Fibroblast of skin of right quadriceps (primary cell): ENCODE measurements around the gene FXR2.
"Not testable (repeated sequence)": the region's sequence is repeated elsewhere in the genome, so short reads cannot be mapped to it uniquely, and the experiment has no call there.

Experiments
- DNase-seq: peaks from one replicate; pipeline ENCODE4 v3.0.0-alpha.2; 2013

Gene FXR2

DNA sequence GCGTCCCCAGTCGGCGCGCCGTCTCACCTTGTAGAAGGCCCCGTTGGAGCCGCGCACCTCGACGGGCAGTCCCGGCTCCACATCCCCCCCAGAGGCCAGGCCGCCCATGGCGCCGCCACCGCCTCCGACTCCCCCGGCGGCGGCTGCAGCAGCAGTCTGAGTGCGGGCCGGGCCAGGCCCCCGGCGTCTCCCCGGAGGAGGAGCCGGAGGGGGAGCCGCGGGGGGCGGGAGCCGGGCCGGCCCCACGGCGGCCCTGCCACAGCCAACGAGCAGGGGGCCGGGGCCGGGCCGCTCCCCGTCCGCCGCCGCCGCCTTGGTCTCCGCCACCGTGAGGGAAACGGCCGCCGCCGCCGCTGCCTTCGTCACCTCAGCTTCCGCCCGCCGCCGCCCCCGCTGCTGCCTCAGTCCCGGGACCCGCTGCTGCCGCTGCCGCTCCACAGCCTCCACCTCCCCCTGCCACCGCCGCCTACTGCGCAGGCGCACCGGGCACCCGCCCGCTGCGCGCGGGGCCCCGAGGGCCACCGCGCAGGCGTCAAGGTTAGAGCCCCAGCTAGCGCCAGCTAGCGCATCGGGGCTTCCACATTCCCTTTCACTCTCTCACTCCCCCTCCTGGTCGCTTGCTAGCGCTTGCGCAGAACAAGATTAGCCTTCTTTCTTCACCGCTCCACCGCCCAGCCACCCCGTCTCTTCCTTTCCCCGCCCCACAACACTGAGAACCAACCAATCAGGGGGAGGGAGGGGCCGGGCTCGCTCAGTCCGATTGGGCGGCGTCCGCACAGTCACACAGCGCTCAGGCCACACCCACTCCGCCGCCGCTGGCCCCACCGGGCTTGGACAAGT, at the start of gene FXR2:
TSS of gene FXR2 (minus strand) at position 473 of the 840 bp plus-strand sequence. CDS start at position 108, 365 bp downstream.
- peak; percentile 100 for DNase-seq

DNA sequence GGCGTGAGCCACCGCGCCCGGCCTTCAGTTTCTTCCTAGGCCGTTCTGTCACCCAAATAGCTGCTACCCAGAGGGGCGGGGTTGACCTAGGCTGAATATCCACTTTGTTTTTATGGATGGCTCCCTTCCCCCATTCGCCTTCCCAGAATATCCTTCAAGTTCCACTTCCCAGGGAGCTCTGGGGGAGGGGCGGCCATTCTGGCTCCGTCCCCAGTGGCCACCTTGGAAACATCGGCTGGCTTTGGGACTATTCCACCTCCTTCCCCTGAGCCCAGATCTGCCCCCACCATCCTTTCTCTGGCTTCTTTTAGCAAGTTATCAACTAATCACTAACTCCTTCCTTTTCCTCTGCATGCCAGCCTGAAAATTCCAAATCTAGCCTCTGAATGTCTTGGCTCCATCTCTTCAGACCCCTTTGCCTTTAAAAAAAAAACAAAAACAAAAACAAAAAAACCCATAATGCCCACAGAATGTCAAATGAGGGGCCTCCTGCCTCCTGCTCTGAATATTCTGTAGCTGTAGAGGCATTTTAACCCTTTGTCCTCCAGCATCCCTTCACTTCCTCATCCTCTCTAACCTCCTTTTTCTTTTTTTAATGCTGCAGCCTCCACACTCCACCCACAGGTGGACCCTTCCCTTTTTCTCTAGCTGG, 42.4 kb upstream of the FXR2 start:
- no peak for DNase-seq

DNA sequence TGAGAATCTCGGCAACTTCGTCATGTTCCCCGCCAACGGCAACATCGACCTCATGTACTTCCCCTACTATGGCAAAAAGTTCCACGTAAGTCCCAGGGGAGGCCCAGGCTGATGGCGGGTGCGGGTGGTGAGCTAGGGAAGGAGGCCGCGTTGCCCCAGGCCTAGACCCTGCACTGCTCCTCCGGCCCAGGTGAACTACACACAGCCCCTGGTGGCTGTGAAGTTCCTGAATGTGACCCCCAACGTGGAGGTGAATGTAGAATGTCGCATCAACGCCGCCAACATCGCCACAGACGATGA, 40.8 kb upstream of the FXR2 start:
- no peak for DNase-seq

DNA sequence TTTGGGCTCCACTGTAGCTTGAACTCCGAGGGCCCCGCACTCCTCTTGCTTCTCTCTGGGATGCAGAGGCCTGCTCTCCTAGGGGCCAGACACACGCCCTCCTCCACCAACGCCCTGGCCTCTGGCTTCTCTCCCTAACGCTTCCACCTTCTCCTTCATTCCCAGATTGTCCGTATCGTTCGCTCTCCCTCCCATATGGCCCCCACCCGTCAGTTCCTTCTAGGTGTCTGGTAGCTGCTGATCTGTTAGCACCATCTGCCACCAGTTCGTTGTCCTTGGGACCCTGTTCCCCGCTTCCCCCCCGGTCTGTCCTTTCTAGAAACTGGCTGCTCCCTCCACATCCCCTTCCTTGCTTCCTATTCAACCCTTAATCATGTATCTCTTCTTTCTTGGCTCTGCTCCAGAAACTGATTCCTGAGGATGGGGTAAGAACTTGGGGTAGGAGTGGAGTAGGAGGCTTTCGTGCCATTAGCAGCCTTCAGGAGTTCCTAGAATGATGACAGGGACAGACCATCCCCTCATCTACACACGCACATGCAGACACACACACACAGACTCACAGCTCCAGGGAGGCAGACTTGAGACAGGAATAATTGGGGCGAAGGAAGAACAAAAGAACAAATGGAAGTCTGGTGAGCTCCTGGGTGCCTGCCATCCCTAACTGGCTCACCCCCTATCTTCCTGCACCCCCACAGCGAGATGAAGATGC, 40.3 kb upstream of the FXR2 start:
- DNase-seq = peak; percentile 36

DNA sequence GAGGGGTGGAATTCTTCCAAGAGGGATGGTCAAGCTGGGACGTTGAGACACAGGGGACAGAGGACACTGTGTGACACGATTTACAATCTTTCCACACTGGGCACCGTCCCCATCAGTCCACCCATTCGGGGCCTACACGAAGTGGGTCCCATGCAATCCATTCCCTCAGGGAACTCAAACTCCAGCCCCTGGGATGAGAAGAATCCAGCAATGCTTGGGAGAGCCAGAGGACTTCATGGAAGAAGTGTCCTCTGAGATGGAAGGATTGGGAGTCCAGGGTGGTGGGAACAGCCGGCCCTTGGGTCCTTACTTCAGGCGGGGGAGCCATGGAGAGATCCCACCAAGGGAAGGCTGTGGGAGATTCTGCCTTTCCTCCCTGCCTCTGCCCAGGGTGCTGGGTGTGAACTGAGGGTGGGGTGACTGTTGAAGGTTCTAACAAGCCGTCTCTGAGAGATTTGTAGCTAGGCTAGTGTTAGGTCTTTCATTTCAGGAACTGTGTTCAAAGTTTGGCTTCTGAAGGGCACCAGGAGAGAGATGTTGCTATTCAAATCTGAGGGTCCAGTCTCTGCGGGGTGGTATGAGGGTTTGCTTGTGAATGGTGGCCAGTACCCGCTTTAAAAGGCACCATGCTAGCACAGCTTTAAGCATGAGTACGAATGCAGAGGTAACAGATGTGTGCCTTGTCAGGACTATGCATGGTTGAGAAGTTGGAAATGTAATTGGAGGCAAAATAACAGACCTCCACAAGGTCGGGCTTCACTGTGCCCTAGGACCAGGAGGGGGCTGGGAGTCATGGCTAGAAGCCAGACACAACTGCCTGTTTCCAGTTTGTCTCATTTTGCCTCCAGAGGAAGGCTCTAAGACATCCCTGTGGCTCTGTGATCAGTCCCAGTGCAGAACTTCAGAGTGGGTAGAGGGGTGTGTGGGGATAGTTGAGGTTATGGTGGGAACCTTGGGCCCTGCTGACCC, 38.0 kb upstream of the FXR2 start:
- DNase-seq = no peak

DNA sequence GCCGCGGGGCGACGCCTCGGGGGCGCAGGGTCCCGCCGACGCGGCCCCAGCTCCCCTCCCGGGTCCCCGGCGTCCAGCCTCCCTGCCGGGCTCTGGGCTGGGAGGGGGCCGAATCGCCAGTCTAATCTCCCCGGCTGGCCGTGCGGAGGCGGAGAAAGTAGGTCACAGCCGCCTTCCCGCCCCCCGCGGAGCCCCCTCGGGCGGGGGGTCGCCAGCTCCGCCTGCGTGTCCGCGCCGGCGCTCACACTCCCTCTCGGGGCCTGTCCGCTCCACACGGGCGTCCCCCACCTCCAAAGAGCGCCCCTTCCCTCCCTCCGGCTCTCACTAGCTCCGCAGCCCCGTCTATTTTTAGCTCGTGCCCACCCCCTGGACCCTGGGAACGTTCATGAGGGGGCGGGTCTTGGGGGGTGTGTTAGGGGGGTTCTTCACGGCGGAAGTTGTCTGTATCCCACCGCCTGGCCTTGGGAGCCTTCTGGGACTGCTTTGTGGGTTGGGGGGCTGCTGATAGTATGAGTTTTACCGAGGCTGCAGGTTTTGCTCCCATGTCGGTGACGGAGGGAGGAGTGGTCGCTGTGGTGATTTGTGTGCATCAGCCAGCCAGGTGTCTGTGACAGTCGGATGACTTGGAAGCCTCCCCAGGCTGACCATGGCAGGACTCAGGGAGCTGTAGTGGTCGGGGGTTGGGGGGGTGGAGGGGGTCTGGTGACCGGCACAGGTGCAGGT, 37.1 kb upstream of the FXR2 start:
- no peak for DNase-seq

DNA sequence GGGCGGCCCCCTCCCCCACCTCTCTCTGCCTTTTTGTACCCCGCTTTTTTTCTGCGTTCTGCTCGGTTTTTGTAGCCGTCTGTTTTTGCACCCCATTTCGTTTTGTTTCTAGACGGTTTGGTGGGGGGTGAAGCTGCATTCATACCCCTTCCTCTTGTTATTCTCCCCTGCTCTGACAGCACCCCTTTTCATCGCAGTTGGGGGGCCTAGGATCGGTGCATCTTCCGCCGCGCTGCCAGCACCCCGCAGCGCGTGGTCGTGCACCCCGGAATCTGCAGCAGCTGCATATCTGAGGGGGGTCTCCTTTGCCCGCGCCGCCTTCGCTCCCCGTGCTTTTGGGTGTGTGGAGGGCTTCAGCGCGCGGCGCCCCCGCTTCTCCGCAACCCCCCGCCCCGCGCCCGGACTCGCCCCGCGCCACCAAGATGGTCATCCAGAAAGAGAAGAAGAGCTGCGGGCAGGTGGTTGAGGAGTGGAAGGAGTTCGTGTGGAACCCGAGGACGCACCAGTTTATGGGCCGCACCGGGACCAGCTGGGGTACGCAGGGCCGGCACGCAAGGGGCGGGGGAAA, 36.5 kb upstream of the FXR2 start:
- DNase-seq = no peak

DNA sequence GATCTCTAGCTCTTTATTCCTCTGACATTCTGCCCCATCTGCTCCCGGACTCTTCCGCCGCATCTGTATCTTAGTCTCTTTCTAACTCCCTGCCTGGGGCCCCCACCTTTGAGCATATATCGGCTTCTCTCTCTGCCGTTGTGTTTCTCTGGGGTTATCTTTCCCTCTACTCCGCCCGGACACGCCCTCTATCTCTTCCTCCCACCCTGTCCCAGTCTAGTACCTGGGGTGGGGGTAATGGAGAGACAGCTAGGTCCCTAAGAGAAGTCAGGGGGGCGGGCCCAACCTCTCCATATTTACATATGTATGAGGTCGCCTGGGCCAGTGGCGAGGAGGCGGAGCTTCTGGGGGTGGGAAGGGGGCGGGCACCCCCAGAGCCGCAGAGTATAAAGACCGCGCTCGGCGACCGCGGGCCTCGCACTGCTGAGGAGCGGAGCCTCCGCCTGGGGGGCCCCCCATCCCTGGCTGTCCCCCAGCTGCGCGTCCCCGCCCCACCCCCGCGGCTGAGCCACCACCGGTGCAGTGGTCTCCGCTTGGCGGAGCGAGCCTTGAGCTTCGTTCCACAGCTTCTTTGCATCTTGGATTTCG, 35.9 kb upstream of the FXR2 start, which contains the start of gene ATP1B2:
TSS of gene ATP1B2 (plus strand) at position 418 of the 588 bp plus-strand sequence. CDS start 593 bp downstream, outside the sequence.
- peak; percentile 11 for DNase-seq

DNA sequence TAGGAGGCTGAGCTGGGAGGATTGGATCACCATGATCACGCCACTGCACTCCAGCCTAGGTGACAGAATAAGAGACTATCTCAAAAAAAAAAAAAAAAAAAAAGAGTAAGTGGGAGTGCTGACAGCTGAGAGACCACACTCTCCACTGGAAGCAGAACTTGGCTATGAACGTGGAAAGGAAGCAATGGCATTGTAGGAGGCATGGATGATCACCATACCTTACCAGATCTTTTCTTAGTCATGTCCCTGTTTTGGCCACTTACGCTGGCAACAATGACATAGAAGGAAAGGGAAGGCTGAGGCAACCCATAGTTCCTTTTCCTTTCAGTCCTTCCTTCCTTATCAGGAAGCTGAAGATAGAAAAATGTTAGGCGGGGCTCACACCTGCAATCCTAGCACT, 32.3 kb upstream of the FXR2 start:
- DNase-seq = no peak

DNA sequence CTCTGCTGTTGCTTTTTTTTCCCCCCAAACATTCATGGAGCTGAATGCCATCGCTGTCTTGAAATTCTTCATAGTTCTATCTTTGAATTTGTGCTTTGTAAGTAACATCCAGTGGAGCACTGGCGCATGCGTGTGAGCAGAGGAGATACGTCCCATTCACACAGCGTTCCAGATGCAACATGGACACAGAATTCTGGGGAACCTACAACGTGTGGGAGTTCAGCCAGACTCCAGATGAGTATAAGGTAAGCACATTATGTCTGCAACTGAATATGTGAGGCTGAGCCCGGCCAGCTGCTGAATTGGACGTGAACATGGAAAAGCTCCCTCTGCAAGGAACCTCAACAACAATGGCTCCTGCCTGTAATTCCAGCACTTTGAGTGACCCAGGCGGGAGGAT, 31.8 kb upstream of the FXR2 start:
- DNase-seq = no peak

DNA sequence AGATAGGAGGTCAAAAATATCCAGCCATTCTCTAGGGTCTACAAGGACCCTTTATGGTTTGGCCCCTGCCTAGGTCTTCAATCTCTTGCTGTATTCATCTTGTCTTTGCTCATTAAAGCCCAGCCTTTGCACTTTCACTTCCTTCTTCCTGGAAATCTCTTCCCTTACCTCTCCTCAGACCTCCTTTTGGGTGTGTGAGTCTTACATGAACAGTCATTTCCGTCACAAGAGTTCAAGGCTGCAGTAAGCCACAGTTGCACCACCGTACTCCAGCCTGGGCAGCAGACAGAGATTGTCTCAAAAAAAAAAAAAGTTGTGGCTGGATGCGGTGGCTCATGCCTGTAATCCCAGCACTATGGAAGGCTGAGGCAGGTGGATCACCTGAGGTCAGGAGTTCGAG, 30.1 kb upstream of the FXR2 start:
- no peak for DNase-seq

DNA sequence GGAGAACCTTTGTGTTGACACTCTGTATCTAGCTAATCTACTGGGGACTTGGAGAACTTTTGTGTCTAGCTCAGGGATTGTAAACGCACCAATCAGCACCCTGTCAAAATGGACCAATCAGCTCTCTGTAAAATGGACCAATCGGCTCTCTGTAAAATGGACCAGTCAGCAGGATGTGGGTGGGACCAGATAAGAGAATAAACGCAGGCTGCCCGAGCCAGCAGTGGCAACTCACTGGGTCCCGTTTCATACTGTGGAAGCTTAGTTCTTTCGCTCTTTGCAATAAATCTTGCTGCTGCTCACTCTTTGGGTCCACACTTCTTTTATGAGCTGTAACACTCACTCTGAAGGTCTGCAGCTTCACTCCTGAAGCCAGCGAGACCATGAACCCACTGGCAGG, 26.9 kb upstream of the FXR2 start:
- not testable (repeated sequence) for DNase-seq

DNA sequence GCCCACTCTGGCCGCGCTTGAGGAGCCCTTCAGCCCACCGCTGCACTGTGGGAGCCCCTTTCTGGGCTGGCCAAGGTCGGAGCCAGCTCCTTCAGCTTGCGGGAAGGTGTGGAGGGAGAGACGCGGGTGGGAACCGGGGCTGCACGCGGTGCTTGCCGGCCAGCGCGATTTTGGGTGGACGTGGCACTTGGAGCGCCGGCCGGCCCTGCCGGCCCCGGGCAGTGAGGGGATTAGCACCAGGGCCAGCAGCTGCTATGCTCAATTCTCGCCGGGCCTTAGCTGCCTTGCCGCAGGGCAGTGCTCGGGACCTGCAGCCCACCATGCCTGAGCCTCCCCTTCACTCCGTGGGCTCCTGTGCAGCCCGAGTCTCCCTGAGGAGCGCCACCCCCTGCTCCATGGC, 26.1 kb upstream of the FXR2 start:
- DNase-seq = no peak

DNA sequence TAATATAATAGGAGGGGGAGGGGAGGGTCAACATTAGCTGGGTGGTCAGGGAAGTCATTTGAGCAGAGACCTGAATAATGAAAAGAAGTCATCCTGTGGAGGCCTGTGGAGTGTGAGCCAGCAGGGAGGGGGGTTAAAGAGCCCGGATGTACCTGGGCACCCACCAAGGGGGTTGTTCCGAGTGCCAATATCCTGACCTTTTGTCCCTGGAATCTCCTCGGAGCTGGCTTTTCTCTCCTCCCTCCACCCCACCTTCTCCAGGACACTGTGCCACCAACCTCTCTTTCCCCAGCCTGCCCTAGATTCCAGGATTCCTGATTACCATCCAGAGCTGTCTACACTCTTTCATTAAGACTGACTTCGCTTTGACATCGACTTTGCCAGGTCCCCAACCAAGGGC, 21.5 kb upstream of the FXR2 start:
- no peak for DNase-seq

DNA sequence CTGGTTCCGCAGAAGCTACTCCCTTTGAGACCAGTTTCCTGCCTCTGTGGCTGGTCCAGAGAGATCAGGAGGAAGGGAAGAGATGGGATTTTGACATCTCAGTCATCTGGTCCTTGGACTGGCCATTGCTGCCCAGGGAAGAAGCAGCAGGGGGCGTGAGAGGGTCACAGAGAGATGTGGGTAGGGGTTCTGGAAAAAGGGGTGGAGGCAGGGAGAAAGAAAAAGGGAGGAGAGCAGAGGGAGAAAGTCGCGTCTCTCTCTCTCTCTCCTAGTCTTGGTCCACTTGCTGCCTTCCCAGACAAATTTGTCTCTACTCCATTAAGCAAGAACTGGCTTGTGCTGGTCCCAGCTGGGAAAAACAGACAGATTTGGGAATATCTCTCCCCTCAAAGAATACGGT, 19.7 kb upstream of the FXR2 start:
- peak; percentile 37 for DNase-seq

DNA sequence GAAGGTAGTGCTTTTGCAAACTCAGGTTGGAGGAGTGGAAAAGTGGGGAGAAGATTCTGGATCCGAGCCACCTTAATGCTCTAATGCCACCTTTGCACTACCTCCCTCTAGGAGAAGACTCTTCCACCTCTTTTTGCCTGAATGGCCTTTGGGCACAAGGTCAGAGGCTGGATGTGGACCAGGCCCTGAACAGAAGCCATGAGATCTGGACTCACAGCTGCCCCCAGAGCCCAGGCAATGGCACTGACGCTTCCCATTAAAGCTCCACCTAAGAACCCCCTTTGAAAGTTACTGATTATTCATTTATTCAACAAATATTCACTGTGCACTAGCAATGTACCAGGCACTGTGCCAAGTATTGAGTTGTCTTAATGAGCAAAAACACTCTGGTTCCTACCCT, 18.4 kb upstream of the FXR2 start:
- DNase-seq = no peak

DNA sequence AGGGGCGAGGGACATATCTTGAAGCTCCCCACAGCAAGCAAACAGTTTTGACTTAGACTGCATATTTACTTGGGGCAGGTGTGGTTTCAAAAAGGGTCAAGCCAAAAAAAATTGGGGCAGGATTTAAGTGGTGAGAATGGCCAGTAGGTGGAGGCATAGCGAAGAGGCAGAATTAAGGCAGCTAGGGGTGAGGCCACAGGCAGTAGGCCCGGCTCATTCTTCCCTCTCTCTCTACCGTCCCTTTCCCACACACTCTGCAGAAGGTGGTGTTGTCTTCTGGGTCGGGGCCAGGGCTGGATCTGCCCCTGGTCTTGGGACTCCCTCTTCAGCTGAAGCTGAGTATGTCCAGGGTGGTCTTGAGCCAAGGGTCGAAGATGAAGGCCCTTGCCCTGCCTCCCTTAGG, 17.8 kb upstream of the FXR2 start:
- DNase-seq = peak; percentile 35

DNA sequence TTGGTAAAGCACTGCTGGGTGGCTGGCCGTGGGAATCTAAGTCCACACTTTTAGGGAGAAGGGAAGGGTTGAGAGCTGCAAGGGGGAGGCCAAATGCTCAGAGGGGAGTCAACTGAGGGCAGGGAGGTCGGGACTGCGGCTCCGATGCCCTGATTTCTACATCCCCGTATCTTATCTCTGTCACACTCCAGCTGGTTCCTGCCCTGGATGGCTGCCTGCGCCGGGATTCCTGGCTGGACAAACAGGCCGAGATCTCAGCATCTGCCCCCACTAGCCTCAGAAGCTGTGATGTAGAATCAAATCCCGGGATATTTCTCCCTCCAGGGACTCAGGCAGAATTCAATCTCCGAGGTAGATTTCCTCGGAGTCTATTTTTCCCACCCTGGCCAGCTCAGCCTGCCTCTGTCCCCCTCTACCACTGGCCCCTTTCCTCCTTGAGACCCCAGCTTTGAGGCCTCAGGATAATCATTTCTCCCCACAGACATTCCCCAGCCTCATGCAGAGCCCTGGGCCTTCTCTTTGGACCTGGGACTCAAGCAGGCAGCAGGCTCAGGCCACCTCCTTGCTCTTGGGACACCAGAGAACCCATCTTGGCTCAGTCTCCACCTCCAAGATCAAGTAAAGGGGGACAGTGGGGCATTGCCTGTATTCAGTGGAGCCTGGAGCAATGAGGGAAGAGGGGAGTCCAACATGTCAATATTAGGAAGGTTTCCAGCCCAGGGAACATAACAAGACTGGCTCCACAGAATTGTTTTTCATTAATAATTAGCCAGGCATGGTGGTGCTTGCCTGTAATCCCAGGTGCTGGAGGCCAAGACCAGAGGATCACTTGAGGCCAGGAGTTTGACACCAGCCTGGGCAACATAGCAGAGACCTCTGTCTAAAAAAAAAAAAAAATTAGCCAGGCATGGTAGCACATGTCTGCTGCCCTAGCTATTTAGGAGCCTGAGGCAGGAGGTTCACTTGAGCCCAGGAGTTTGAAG, 17.0 kb upstream of the FXR2 start:
- no peak for DNase-seq

DNA sequence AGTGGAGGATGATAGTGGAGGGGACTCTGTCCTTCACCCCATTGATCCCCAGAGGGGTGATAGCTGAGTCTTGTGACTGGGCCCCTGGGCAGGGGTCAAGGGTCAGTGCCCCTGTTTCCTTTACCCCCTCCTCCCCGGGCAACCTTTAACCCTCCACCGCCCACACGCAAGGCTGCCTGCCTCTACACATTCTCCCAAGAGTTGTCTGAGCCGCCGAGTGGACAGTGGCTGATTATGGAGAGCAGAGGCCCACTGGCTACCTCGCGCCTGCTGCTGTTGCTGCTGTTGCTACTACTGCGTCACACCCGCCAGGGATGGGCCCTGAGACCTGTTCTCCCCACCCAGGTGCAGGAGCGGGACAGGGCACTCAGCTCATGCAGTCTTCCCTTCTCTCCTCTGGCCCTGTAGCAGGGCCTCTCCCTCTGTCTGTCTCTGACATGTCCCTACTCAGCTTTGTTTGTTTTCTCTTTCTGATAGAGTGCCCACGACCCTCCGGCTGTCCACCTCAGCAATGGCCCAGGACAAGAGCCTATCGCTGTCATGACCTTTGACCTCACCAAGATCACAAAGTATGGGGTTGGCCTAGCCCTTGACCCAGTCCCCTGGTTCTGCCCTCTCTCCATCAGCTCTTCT, 15.4 kb upstream of the FXR2 start, which contains the start of gene SHBG:
TSS of gene SHBG (plus strand) at position 197 of the 633 bp plus-strand sequence. CDS start at position 235, 38 bp downstream.
- DNase-seq = no peak
